Measurements from ENCODE around the gene TMEM223.
"Not testable (repeated sequence)": the region's sequence is repeated elsewhere in the genome, so short reads cannot be mapped to it uniquely, and the experiment has no call there.

The TMEM223 gene

GRCh38 chr11:62791501-62792201 lies at the start of gene TMEM223:
TSS of gene TMEM223 (minus strand) at chr11:62792006. CDS start at chr11:62791994, 12 bp downstream.
- peak; percentile 89 for DNase-seq

- DNase-seq = peak; percentile 82
These were observed 49.0 kb upstream of the TMEM223 start for GRCh38 chr11:62840721-62841360.

- DNase-seq = peak; percentile 94
These were observed 47.5 kb upstream of the TMEM223 start, which contains the start of gene WDR74 for GRCh38 chr11:62839050-62839945. TSS of gene WDR74 (minus strand) at chr11:62839590. CDS start at chr11:62839570, 20 bp downstream.

- DNase-seq = no peak
These were observed 43.5 kb upstream of the TMEM223 start for GRCh38 chr11:62835336-62835735.

GRCh38 chr11:62832336-62833234 lies 40.8 kb upstream of the TMEM223 start, which contains the start of gene TEX54:
TSS of gene TEX54 (minus strand) at chr11:62832841.
- DNase-seq = no peak

GRCh38 chr11:62831520-62832335 lies 39.9 kb upstream of the TMEM223 start, which contains the start of gene STX5:
TSS of gene STX5 (minus strand) at chr11:62832051. CDS start at chr11:62831243, 808 bp downstream.
- peak; percentile 100 for DNase-seq

GRCh38 chr11:62830904-62831519 lies 39.2 kb upstream of the TMEM223 start:
- no peak for DNase-seq

- not testable (repeated sequence) for DNase-seq
These were observed 36.3 kb upstream of the TMEM223 start for GRCh38 chr11:62828130-62828529.

- no peak for DNase-seq
These were observed 31.9 kb upstream of the TMEM223 start for GRCh38 chr11:62823677-62824076.

- DNase-seq = no peak
These were observed 25.3 kb upstream of the TMEM223 start for GRCh38 chr11:62817129-62817528.

- no peak for DNase-seq
These were observed 24.8 kb upstream of the TMEM223 start for GRCh38 chr11:62816557-62816956.

- no peak for DNase-seq
These were observed 19.9 kb upstream of the TMEM223 start for GRCh38 chr11:62811659-62812058.

GRCh38 chr11:62810748-62811147 lies 18.9 kb upstream of the TMEM223 start:
- DNase-seq = no peak

- no peak for DNase-seq
These were observed 14.9 kb upstream of the TMEM223 start for GRCh38 chr11:62806611-62807121.

GRCh38 chr11:62805961-62806441 lies 14.2 kb upstream of the TMEM223 start:
- peak; percentile 18 for DNase-seq

GRCh38 chr11:62805076-62805892 lies 13.5 kb upstream of the TMEM223 start, which contains the start of gene NXF1:
TSS of gene NXF1 (minus strand) at chr11:62805440. CDS start at chr11:62805356, 84 bp downstream.
- peak; percentile 99 for DNase-seq

GRCh38 chr11:62804310-62805075 lies 12.7 kb upstream of the TMEM223 start:
- no peak for DNase-seq

GRCh38 chr11:62801071-62801470 lies 9.3 kb upstream of the TMEM223 start:
- no peak for DNase-seq

Measured in retina (tissue), 1 donor.